ENCODE results near the gene PTPRG.

The PTPRG gene

GRCh38 chr3:61769266-61769990 lies 208.1 kb downstream of the PTPRG start:
- no peak for TF ChIP-seq CTCF (IDR thresholded peaks at IDR 0.05; ENCODE audit: insufficient read depth, low read depth, low read length, missing control alignments)
- H3K4me3 ChIP-seq (ENCODE audit: low read depth, low read length): no peak overlapping the region
- no peak for DNase-seq (ENCODE audit: low read depth)

DNA sequence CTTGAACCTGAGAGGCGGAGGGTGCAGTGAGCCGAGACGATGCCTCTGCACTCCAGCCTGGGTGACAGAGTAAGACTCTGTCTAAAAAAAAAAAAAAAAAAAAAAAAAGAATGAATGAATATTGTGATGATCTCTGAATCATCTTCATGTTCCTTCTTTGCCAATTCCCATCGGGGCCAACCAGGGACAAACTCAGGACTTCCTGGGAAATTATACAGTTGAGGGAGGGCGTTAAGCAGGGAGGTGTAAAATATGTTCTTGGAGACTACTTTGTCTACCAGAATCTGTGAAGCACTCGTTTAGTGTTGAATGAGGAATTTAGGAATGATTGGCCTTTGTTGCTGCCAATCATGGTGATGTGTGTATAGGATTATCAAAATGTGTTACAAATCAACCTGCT lies 210.6 kb downstream of the PTPRG start:
- H3K4me3 ChIP-seq (ENCODE audit: low read depth, low read length): no peak overlapping the region
- no peak for DNase-seq (ENCODE audit: low read depth)
- TF ChIP-seq CTCF (IDR thresholded peaks at IDR 0.05; ENCODE audit: insufficient read depth, low read depth, low read length, missing control alignments): no peak

GRCh38 chr3:61772456-61772855 lies 211.1 kb downstream of the PTPRG start:
- no peak for DNase-seq (ENCODE audit: low read depth)
- no peak overlapping the region for H3K4me3 ChIP-seq (ENCODE audit: low read depth, low read length)
- TF ChIP-seq CTCF (IDR thresholded peaks at IDR 0.05; ENCODE audit: insufficient read depth, low read depth, low read length, missing control alignments): no peak

DNA sequence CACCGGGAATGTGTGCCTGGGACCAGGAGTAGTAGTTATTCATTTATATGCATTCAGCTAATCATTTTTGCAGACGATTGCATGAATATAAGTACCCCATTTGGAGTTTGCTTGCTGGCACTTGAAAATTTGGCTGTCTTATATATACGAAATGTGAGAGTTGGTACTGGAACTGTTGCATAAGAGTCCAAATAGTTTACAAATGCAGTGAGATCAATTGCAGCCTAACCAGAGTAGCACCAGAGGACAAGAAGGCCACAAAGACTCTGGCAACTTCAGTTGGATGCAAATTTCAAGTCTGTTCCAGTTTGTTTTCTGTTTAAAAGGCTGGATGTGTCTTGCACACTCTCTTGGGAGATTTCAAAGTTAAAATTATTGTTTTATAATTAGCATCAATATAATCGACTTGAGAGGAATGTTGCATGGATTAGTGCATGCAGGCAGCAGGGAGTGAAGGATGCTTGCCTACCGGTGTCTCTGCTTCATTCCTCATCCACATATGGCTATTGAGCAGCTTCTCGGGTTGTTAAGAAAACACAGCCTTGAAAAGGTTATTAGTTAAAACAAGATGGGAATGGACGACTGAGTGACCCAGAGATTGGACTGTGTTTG lies 213.0 kb downstream of the PTPRG start:
- H3K4me3 ChIP-seq (ENCODE audit: low read depth, low read length): no peak overlapping the region

DNA sequence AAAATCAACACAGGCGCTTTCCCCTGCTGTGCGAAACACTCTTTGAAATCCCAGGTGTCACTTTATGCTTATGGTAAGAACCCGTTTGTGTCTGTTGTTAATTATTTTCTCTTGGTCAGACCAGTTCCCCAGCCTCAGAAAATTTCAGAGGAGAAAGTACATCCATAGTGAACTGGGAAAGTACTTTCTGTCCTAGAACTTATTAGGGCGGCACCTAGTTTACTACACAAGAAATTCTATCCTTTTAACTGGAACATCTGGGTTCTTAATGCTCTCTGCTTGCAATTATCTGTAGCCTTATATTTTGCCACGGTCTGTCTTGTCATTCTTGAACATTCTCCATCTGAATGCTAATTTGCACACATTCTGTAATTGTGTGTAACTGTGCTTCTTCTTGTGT lies 215.0 kb downstream of the PTPRG start:
- no peak overlapping the region for H3K4me3 ChIP-seq (ENCODE audit: low read depth, low read length)
- no peak for TF ChIP-seq CTCF (IDR thresholded peaks at IDR 0.05; ENCODE audit: insufficient read depth, low read depth, low read length, missing control alignments)
- no peak for DNase-seq (ENCODE audit: low read depth)

More for the DNA sequence above, 213.0 kb downstream of the PTPRG start:
- no peak for TF ChIP-seq CTCF (IDR thresholded peaks at IDR 0.05; ENCODE audit: insufficient read depth, low read depth, low read length, missing control alignments)
- DNase-seq (ENCODE audit: low read depth): no peak

- DNase-seq (ENCODE audit: low read depth): no peak
- no peak for TF ChIP-seq CTCF (IDR thresholded peaks at IDR 0.05; ENCODE audit: insufficient read depth, low read depth, low read length, missing control alignments)
- H3K4me3 ChIP-seq (ENCODE audit: low read depth, low read length): no peak overlapping the region
Observed at GRCh38 chr3:61777483-61777882, 216.1 kb downstream of the PTPRG start.

Measured in GM12865 (cell line).